GM19463 (cell line): ENCODE data around the gene CD209.
"Not testable (repeated sequence)": the region's sequence is repeated elsewhere in the genome, so short reads cannot be mapped to it uniquely, and the experiment has no call there.

Experiments used
- ATAC-seq: cut with Tn5 transposase; IDR thresholded peaks from one replicate; pipeline ENCODE4 v1.9.1; 2021; ENCODE audit warnings: mild to moderate bottlenecking, moderate library complexity; ENCODE audit not compliant: unreplicated experiment

Gene CD209

DNA sequence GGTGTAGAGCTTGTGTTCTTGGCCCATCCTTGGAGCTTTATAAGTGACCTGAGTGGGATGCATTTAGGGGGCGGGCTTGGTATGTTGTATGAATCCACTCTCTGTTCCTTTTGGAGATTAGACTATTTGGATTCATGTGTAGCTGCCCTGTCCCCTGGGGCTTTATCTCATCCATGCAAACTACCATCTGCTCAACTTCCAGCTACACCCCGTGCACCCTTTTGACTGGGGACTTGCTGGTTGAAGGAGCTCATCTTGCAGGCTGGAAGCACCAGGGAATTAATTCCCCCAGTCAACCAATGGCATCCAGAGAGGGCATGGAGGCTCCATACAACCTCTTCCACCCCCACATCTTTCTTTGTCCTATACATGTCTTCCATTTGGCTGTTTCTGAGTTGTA is 21.8 kb upstream of the CD209 start:
- no peak for ATAC-seq

DNA sequence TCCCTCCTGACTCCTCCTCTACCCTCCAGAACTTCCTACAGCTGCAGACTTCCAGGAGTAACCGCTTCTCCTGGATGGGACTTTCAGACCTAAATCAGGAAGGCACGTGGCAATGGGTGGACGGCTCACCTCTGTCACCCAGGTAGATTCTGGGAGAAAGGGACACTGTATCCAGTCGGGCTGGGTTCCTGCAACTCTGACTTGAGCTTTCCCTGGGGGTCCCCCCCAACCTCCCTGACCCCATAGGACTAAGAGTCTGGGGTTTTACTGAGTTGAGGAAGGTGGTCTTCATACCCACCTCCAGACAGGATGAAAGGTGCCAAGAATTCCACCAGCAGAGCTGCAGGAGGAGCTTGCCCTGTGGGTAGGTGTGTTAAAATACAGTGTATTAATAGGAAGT is 20.2 kb upstream of the CD209 start:
- ATAC-seq, result no peak

GRCh38 chr19:7766535-7766934 is 19.2 kb upstream of the CD209 start:
- no peak for ATAC-seq

GRCh38 chr19:7765043-7765442 is 17.7 kb upstream of the CD209 start:
- ATAC-seq, result not testable (repeated sequence)

GRCh38 chr19:7764157-7764556 is 16.8 kb upstream of the CD209 start:
- not testable (repeated sequence) for ATAC-seq

GRCh38 chr19:7763696-7764095 is 16.4 kb upstream of the CD209 start:
- ATAC-seq, result no peak

GRCh38 chr19:7762719-7763293 is 15.5 kb upstream of the CD209 start, which contains the start of gene CLEC4M:
Gene CLEC4M, plus strand, starts transcription at chr19:7763243. Its CDS starts 24 bp downstream, at chr19:7763267.
- no peak for ATAC-seq

GRCh38 chr19:7759156-7759555 is 11.8 kb upstream of the CD209 start:
- ATAC-seq, result no peak

DNA sequence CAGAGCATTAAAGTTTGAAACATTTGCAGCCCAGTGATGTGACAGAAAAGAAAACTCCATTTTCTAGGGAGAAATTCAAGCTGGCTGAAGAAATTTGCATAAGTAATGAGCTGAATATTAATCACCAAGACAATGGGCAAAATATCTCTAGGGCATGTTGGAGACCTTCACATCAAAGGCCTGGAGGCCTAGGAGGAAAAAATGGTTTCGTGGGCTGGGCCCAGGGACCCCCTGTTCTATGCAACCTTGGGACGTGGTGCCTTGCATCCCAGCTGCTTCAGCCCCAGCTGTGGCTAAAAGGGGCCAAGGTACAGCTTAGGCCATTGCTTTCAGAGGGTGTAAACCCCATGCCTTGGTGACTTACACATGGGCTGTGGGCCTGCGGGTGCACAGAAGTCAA is 10.0 kb upstream of the CD209 start:
- no peak for ATAC-seq

- ATAC-seq, result no peak
Measured at GRCh38 chr19:7756258-7756657, 8.9 kb upstream of the CD209 start.

DNA sequence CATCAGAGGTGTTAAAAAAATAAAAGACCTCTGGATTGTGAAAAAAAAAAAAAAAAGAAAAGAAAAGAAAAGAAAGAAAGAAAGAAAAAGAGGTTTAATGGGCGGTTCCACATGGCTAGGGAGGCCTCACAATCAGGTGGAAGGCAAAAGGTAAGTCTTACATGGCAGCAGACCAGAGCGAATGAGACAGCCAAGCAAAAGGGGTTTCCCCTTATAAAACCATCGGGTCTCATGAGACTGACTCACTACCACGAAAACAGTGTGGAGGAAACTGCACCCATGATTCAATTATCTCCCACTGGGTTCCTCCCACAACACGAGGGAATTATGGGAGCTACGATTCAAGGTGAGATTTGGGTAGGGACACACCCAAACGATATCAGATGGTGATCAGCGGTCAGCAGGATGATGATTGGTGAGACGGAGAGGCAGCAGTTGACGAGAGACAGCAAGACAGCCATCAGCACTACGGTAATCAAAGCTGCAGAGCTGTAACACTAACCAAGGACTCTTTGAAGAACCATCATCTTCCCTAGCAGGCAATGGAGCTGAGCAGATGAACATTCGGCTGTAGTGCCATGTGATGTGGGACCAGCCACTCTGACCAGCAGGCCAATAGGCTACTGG is 3.9 kb upstream of the CD209 start:
- ATAC-seq, result no peak

DNA sequence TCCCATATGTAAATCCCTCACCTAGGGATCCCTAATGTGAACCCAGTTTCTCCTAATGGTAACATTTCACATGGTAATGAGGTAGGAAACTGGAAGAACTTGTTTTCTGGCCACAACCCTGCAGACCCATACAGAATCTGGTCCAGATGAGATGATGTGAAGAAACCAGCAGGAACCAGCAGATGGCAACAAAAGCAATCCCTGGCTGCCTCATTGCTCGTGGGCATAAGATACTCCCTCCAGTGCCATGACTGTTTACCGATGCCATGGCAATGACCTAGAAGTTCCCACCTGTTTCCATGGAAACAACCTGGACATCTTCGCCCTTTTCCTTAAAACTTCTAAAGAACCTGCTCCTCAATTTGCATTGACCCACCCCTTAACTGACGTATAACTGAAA is 1.4 kb upstream of the CD209 start:
- no peak for ATAC-seq

DNA sequence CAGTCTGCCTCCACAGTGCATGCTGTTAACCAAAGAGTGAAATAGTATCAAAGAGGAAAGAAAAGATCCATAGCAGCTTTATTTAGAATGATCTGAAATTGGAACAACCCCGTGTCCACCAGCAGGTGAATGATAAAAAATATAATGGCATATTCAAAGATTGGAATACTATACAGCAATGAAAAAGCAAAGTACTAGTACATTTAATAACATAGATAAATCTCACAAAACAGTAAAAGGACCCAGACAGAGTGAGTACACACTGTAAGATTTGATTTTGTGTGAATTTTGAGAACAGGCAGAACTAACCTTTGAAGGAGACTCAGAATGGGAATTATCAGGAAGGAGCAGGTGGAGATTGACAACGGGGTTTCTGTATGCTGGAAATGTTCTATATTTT is 837 bp upstream of the CD209 start:
- no peak for ATAC-seq

DNA sequence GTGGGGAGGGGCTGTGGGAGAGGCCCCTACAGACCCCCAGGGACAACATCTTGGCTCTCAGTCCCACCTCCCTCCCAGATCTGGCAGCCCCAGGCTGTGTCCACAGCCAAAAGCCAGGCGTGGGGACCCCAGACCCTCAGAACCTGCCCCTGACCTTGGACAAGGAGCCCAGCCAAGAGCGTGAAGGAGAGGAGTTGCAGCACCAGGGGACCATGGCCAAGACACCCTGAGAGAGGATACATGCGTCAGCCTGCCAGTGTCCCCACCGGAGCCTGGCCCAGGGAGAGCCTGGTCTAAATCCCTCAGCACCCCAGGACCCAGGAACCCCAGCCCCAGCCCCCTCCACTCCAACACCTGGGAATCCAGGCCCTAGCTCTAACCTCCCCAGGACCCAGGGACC is 1.0 kb downstream of the CD209 start:
- ATAC-seq, result not testable (repeated sequence)

- ATAC-seq, result no peak
Measured at GRCh38 chr19:7744871-7745650, 2.3 kb downstream of the CD209 start.

DNA sequence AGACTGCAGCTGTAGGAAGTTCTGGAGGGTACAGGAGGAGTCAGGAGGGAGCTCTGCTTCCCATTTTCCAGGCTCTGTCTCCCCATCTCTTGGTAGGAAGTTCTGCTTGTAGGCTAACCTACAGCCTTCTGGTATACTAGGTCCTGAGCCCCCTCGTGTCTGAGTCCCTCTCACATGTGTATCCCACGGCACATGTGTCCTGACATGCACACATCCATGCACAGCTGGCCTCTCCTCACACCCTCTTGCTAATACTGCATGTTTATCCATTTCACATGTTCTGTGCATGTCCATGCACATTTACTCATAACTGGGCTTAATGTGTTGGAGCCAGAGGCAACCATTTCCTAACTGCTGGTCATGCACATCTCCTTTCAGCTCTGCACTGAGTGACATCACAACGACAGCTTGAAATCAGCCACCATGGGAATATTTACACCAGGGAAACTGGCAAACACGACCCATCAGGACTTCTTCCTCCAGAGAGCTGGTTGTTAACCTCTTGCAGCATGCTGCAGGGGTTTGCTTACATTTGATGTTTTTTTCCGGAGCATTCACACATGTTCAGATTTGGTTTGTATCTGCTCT is 3.0 kb downstream of the CD209 start:
- ATAC-seq, result no peak

- ATAC-seq, result no peak
Measured at GRCh38 chr19:7743425-7743841, 3.9 kb downstream of the CD209 start.

GRCh38 chr19:7742991-7743390 is 4.3 kb downstream of the CD209 start:
- ATAC-seq, result no peak

DNA sequence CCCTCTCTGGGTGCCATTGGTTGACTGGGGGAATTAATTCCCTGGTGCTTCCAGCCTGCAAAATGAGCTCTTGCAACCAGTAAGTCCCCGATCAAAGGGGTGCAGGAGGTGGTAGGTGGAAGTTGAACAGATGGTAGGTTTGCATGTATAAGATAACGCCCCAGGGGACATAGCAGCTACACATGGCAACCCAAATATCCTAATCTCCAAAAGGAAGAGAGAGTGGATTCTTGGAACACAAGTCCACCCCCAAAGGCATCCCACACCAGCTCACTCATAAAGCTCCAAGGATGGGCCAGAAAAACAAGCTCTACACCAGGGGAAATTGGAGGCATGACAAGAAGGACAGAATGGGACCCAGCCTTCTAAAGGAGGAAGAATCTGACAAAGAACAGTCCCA is 4.8 kb downstream of the CD209 start:
- no peak for ATAC-seq

GRCh38 chr19:7740682-7741054 is 6.7 kb downstream of the CD209 start:
- no peak for ATAC-seq

- ATAC-seq, result no peak
Measured at GRCh38 chr19:7739801-7740681, 7.3 kb downstream of the CD209 start.
